HCEC 1CT (cell line): ENCODE results near the gene TUB.

Experiments used
- DNase-seq: peaks from one replicate; pipeline ENCODE4 v3.0.0-alpha.2; 2017

Gene TUB

DNA sequence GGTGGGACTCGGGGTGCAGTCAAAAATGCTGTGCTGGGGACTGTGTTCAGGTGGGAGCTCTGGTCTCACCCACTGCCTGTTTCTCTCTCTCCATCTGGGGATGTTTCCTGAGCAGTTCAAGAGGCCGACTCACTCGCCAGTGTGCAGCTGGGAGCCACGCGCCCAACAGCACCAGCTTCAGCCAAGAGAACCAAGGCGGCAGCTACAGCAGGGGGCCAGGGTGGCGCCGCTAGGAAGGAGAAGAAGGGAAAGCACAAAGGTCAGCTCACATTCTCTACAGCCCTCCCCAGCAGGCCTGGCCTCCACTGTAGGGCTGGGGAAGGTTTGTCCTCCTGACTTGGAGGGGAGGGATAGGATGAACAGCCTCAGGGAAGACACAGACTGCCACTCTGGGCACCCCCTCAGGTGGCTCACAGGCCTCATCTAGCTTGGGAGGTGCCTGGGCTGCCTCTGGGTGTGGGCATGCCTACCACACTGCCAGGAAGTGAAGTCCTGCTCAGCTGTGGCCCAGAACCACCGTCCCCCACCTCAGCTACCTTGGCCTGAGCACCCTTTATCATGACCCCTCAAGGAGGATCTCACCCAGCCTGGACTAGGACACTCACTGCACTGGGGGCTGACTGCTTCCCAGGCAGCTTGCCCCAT, 13.0 kb downstream of the TUB start:
- DNase-seq, result no peak

DNA sequence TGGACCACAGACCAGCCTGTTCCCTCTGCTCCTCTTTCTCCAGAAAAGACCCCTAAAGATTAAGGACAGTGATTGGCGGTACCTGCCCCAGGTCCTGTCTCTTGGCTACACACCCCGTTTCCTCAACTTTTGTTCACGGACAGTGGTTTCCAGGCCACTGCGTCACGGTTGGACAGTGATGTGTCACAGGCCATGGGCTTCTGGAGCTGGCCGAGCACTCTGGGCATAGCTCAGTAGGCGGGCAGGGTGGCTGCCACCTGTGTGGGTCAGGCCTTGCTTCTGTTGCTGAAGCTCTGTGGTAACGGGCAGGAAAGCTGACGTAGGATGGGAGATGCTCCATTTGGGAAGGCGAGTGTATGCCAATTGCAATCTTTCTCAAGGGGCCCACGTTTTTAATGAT, 13.6 kb downstream of the TUB start:
- DNase-seq, result no peak

DNA sequence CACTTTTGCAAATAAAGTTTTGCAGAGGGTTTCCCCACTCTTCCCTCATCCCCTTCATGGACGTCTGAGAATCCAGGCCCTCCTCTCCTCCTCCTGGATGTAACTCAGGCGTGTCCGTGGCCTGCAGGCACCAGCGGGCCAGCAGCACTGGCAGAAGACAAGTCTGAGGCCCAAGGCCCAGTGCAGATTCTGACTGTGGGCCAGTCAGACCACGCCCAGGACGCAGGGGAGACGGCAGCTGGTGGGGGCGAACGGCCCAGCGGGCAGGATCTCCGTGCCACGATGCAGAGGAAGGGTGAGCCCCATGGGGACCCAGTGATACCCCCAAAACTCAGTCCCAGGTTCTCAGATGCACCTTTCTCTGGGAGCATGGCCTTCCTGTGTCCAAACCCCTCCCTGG, 14.4 kb downstream of the TUB start:
- DNase-seq, result no peak

DNA sequence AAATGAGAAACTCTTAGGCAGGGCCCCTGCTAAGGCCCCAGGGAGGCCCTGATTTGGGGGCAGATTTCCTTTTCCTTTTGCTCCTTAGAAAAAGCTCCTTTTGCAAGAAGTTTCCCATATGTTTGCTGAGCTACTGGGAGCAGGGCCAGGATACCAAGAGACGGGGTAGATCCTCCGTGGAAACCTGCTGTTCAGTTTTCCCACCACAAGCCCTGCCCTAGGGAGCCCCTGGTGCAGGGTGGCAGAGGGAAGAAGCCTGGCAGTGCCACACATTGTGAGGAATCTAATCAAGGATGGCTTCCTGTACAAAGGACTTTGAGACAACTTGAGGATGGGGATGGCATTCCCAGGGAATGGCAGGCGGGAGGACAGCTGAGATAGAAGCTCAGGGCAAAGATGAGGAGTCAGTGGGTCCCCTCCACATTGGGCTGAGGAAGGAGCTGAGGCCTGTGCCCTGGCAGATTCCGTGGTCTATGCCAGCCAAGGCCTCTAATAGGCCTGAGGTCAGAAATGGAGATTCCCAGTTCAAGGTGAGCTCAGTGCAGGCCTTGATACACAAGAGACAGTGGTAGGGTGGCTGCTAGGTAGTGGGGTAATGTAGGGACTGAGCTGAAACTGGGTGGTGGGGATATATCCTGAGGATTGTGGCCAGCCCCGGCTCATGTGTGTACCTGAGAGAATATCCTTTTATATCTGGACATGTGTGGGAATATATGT, 15.0 kb downstream of the TUB start:
- DNase-seq, result no peak

DNA sequence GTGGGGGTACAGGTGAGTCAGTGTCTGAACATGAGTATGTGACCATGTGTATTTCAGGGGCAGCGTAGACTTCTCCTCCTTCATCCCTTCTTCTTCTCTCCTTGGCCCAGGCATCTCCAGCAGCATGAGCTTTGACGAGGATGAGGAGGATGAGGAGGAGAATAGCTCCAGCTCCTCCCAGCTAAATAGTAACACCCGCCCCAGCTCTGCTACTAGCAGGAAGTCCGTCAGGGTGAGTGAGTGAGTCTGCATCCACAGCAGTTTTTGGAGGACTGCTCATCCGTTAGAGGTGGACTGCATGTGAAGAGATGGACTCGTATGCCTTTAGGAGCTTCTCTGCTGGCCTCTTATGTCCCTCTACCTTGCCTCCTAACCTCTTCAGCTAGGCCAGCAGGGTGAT, 15.6 kb downstream of the TUB start:
- no peak for DNase-seq

DNA sequence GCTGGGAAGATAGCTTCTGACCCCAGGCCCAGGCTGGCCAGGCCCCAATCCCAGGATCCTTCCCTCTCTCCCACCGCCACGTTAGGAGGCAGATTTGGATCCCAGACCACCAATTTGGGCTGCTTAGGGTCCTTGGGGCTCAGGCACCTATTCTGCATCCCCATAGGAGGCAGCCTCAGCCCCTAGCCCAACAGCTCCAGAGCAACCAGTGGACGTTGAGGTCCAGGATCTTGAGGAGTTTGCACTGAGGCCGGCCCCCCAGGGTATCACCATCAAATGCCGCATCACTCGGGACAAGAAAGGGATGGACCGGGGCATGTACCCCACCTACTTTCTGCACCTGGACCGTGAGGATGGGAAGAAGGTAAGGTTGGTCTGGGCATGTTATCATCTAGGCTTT, 16.1 kb downstream of the TUB start:
- DNase-seq, result no peak

DNA sequence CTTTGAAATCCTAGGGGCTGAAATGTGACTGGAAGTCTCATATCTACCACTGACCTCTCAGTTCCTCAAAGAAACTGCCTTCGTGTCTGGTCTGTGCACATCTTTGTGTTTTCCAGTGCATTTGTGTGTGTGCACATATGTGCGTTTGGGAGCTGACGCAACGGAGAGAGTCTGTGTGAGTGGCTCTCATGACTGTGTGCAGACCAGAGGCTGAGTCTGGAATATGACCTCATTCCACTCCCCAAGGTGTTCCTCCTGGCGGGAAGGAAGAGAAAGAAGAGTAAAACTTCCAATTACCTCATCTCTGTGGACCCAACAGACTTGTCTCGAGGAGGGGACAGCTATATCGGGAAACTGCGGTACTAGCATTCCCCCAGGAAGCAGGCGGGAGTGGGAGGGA, 16.5 kb downstream of the TUB start:
- no peak for DNase-seq

DNA sequence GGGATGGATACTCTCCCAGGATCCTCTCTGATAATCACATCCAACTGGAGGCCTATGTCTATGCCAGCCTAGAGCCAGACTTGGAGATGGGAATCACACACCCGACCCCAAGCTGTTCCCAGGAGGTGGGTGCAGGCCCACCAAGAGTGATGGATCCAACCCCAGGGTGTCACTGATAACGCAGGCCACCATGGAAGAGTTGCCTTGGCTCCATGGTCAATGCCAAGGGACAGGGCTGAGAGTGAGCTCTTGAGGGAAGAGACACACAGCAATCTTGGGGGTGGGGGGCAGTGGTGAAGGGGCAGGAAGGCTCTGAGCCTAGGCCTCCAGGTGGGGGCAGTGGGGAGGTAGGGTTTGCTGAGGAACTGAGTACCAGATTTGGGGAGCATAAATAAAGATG, 16.9 kb downstream of the TUB start:
- no peak for DNase-seq

DNA sequence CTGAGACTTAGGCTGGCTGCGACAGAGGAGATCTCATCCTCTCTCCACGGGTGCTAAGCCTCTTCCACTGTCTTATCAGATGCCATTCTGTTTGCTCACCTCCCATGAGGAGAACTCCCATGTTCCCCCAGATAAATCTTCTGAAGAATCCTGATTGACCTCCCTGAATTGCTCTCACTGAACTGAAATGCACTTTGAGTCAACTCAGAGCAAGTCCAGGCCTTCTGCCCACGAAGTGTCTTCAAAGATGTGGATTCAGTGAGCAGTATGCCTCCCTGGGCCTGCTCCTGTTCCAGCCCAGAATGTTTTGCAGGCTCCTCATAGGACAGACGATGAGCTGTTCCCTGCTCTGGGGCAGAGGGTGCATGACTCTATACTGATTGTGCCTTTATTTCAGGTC, 17.4 kb downstream of the TUB start:
- DNase-seq, result peak; percentile 26

DNA sequence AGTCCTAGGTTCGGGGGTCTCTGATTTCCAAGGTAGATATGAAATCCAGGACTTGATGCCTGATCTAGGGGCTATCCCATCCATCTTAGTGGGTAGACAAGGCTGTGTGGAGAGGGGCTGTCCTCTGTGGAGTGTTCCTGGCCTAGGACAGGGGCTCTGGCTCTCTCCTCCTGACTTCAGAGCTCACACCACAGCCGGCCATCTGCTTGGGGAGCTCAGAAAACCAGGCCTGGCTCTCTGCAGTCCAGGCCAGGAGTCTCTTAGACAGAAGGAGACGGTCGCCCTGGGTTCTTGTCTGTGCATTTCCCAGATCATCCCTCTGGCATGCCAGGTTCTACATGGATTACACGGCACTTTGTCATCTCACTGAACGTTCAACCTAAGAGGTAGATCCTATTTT, 17.9 kb downstream of the TUB start:
- DNase-seq, result no peak

DNA sequence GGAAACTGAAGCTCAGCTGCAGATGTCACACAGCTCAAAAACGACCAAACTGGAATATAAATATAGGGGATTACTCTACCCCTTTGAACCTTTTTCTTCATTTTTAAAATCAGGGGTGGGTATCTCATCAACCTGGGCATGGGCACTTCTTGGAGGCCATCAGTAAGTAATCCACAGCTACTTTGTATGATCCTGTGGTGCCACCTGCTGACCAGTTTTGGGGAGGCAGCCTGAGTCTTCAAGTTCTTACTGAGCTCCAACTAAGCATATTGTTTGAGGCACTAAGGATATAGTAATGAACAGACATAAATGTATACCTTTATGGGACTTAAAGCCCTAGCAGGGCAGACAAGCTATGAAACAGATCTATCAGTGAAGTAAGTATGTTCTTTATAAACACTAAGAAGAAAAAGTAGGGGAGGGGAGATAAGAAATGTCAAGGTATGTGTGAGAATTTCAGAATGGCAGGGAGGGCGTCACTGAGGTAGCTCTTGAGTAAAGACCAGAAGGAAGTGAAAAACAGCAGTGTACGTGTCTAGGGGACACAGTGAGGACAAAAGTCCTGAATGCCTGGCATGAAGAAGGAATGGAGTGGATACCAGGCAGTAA, 18.4 kb downstream of the TUB start:
- DNase-seq, result peak; percentile 60

DNA sequence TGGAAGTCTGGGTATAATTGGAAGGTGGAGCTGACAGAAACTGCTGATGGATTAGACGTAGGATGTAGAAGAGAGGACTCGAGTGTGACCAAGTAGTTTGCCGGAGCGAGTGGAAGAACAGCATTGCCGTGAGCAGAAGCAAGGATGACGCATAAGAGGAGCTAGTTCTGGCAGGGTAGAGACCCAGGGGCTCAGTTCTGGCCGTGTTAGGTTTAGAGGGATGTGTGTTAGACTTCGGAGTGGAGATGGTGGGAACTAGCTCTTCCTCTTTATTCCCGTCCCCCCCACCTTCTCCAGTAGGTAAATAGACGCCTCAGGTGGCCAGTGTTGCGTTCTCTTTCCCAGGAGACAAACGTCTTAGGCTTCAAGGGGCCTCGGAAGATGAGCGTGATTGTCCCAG, 19.1 kb downstream of the TUB start:
- no peak for DNase-seq

DNA sequence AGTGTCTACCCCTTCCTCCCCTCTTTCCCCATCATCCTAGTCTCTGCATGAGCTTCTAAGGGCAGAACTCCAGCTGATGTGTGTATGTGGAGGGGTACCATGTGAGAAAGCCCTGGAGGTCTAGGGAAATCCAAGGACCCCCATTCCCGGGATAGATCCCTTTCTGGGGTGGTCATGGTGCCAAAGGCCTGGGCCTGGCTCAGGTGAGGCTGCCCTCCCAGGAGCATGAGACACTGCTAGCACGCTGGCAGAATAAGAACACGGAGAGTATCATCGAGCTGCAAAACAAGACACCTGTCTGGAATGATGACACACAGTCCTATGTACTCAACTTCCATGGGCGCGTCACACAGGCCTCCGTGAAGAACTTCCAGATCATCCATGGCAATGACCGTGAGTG, 19.6 kb downstream of the TUB start:
- DNase-seq, result no peak

DNA sequence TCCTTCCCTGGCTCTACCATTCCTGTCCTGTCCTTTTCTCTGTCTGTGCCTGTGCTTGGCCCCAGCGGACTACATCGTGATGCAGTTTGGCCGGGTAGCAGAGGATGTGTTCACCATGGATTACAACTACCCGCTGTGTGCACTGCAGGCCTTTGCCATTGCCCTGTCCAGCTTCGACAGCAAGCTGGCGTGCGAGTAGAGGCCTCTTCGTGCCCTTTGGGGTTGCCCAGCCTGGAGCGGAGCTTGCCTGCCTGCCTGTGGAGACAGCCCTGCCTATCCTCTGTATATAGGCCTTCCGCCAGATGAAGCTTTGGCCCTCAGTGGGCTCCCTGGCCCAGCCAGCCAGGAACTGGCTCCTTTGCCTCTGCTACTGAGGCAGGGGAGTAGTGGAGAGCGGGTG, 20.4 kb downstream of the TUB start:
- no peak for DNase-seq

DNA sequence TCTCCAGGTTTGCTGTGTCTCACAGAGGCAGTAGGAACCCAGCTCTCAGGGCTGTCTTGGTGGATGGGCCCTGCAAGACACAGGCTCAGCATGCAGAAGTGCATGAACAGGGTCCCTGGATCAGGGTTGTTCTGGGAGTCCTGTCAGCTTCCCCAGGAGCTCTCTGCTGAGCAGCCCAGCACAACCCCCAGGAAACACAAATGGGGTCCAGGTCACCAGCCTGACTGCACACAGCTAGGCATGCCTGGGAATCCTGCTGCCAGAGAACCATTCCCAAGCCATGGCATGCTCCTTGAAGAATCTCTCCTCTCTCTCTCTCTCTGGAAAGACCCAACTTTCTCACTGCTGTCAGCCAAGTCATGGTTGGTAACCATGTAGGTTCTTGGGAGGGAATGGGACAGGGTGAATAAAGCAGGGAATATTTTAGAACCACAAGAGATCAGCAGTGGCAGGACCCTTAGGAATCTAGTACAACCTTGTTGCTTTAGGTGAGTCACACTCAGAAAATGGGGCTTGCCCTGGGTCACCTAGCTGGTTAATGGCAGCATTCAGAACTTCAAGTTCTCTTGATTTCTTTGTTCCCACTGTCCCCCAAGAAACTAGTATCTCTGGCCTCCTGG, 21.4 kb downstream of the TUB start:
- DNase-seq, result no peak

DNA sequence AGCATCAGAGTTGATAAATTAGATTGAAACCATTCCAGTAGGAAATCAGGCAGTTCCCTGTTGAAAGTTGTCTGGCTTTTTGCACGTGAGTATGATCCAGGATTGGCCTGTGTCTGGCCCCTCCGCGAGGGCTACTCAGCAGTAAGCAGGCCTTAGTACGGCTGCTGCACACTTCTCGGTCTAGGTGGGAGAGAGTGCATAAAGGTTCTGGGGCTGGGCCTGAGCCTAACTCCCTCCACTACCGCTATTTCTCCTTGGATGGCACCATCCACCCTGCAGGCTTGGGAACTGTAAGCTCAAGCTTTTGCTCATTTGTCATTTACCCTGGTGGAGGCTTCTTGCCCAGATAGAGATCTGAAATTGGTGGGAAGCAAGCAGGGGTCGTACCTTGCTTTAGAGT, 22.0 kb downstream of the TUB start:
- DNase-seq, result no peak

DNA sequence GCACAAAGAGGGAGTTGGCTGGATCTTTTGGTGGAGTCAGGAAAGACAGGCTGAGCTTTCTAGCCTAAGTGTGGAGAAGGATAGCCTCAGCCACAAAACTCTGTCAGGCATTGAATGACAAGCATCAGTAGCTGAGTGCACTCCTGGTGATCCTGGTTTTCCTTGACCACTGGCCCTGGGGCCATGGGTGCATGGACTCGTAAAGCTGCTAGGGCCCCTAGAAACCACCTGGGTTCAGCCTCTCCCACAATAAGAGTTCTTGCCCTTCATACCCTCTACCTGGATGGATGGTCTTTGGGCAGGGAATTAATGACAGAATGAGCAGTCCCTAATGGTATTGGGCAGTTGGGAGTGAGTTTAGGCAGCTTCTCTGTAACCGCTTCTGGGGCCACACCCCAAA, 22.9 kb downstream of the TUB start:
- DNase-seq, result no peak

DNA sequence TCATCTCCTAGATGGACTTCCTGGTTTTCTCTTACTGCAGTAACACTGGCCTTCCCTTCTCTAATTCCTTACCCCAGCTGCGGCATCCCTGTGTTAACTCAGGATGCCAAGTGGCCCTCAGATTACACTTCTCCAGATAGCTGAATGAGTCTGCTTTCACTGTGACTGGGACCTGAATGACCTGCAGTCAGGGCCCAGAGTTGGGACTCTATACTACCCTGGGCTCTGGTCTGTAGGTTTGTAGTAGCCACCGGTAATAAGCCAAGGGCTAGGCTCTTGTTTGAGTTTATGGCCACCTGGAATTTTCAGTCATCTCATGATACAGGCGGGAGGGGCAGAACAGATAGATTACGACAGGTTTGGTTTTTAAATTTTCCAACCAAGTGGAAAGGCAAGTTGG, 24.1 kb downstream of the TUB start:
- no peak for DNase-seq

DNA sequence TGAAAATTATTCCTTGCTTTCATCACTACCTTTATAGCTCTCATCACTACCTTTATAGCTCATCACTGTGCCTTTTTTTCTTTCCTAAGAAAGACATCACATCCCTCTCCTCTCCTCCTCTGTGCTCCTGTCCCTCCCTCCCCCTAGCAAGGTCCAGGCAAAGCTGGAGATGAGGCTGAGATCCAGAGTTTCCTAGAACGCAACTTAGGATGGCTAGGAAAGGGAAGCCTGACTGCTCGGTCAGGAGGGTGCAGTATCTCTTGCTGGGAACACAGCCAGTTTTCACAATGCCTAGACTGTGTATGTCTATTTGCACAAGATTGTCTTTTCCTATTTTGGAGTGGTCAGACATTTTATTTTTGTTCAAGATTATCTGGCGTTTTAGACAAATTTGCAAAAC, 24.7 kb downstream of the TUB start:
- DNase-seq, result no peak

DNA sequence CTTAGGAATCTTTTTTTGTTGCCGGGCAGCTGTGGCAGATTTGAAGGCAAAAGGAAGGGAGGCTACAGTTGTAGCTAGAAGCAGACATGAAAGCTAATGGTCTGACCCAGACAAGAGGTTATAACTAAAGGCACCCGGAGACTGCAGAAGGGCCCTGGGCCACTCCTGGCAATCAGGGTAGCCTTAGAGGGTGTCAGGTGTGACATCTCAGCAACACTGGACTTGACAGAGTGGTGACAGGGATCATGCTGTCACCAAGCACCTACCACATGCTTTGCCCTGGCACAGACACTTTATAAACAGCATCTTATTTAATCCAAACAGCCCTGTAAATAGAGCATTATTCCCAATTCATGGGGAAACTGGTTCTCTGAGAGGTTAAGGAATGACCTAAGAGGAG, 25.7 kb downstream of the TUB start:
- no peak for DNase-seq

DNA sequence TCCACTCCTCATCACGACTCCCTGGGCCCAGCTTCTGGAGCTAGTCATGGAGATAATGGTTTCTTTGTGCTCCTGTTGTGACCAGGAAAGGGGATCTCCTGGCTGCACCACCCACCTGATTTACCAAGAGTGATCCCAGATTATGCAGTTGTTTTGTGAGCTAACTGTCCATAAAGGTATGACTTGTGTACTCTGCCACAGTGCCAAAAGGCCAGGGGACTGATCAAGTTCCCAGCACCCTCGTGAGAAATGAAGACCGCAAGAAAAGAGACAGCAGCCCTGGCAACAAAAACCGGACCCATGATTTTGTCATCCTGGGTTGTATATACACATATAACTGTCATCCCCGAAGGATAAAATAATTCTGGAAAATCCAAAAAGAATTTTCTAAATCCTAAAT, 26.6 kb downstream of the TUB start:
- no peak for DNase-seq

DNA sequence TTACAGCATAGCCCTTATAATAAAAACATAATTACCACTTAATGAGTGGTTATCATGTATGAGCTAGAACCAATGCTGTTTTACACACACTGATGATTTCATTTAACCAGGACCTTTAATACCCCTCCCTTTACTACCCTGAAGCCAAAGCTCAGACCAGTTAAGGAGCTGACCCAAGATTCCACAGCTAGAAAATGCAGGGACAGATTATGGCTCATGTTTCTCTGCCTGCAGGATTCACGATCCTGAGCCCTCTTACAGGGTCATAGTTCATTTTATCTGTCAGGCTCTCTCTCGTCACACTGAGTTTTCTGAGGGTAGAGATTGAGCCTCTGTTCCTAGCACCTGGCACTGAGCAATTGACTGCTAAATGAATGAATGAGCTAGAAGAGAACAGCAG, 27.4 kb downstream of the TUB start:
- DNase-seq, result no peak

DNA sequence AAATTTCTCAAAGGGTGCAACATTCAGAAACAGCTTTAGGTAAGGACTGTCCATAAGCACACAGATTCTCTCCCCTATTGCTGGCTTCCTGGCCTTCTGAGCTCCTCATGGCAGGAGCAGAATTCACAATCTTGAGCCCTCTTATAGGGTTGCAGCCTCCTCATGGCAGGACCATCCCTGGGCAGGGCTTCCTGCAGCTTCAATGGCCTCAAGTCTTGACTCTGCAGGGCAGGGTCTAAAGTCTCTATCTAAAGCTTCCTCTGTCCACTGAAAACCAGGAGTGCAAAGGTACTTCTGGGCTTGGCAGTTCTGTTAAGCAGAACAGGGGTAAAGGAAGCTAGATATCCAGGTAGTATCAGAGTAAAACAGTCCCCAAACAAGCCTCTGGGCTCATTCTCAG, 28.7 kb downstream of the TUB start:
- DNase-seq, result no peak

DNA sequence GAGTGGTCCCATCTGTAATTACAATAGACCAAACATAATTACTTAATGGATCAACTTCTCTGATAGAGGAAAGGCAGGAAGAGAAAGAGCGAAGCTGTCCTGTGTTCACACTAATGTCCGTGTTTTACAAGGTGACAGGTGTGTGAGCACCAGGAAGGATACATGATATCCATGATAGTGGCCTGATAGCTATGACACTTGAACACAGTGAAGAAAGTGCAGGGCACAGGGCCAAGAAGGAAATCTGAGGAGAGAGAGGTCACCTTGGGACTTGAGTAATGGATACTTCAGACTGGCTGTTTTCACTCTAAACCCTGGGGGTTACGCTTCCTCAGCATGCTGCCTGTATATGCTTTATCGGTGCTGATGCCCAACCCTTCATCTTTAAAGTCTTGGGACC, 29.4 kb downstream of the TUB start:
- DNase-seq, result no peak
